Measurements from ENCODE around the gene COCH.
"Not testable (repeated sequence)": the region's sequence is repeated elsewhere in the genome, so short reads cannot be mapped to it uniquely, and the experiment has no call there.

The COCH gene

GRCh38 chr14:30921305-30921704 is 46.9 kb downstream of the COCH start:
- DNase-seq (ENCODE audit: low read depth in 3 of 3, low spot score in 1 of 3) = no peak

- no peak for DNase-seq (ENCODE audit: low read depth in 3 of 3, low spot score in 1 of 3)
Observed at GRCh38 chr14:30921788-30922187, 47.4 kb downstream of the COCH start.

GRCh38 chr14:30925254-30925653 is 50.9 kb downstream of the COCH start:
- DNase-seq (ENCODE audit: low read depth in 3 of 3, low spot score in 1 of 3) = no peak

GRCh38 chr14:30928462-30928861 is 54.1 kb downstream of the COCH start:
- no peak for DNase-seq (ENCODE audit: low read depth in 3 of 3, low spot score in 1 of 3)

- not testable (repeated sequence) for DNase-seq (ENCODE audit: low read depth in 3 of 3, low spot score in 1 of 3)
Observed at GRCh38 chr14:30933937-30934336, 59.6 kb downstream of the COCH start.

GRCh38 chr14:30935445-30935844 is 61.1 kb downstream of the COCH start:
- no peak for DNase-seq (ENCODE audit: low read depth in 3 of 3, low spot score in 1 of 3)

- no peak for DNase-seq (ENCODE audit: low read depth in 3 of 3, low spot score in 1 of 3)
Observed at GRCh38 chr14:30938617-30939016, 64.3 kb downstream of the COCH start.
